H1 (cell line): ENCODE data around the gene SLC2A4. TPM values are rescaled to one million over a fixed set of nuclear protein-coding genes. Genes with fewer than 3 reads are reported as not detected.

Experiments
- CBX5 ChIP-seq: fragments of 300-800, 300-1000 bp; sonication (generic); IDR thresholded peaks from 2 replicates; pipeline ENCODE4 v1.7.1; 2016; ENCODE audit warnings: antibody characterized with exemption, low read length, low read depth
- KDM4A ChIP-seq: IDR thresholded peaks from one replicate; pipeline ENCODE4 v1.7.1; 2012; ENCODE audit warnings: low read depth, mild to moderate bottlenecking, moderate library complexity, low read length, inconsistent platforms; ENCODE audit not compliant: severe bottlenecking
- RAD21 ChIP-seq, 2 experiments: IDR thresholded peaks in 1 of 2; conservative IDR thresholded peaks in 1 of 2; 2 replicates each; pipeline ENCODE4 v1.6.1; 2011; ENCODE audit warnings: low read depth in 2 of 2, low read length in 2 of 2, improper control_type of control experiment in 1 of 2, inconsistent platforms in 1 of 2, mild to moderate bottlenecking in 1 of 2, moderate library complexity in 1 of 2
- SAP30 ChIP-seq: fragments of 300-600 bp; sonication (generic); IDR thresholded peaks from 2 replicates; pipeline ENCODE4 v1.7.1; 2012; ENCODE audit warnings: low read length, moderate library complexity, mild to moderate bottlenecking, inconsistent platforms; ENCODE audit not compliant: insufficient read depth, insufficient replicate concordance
- SP1 ChIP-seq: IDR thresholded peaks from 2 replicates; pipeline ENCODE4 v1.6.1; 2011; ENCODE audit warnings: low read depth, low read length
- SUZ12 ChIP-seq: fragments of 200-600 bp; sonication (generic); IDR thresholded peaks from 2 replicates; pipeline ENCODE4 v1.6.1; 2012; ENCODE audit warnings: mild to moderate bottlenecking, inconsistent platforms, low read length, moderate library complexity, mixed read lengths
- polyA plus RNA-seq, 7 experiments: library from polyadenylated mRNA; depleted of rRNA in 3 of 7; stranded (reverse) in 5 of 7; unstranded in 2 of 7; fragments of >200 nt in 5 of 7; fragments of 200-250 nt in 2 of 7; gene quantifications; 1 replicate in 5 of 7; 2 replicates in 1 of 7; 4 replicates in 1 of 7; pipeline versions ENCODE4 v1.2.1 to v1.2.3, GENCODE V29; 2011 to 2013; ENCODE audit warnings: missing spikeins in 2 of 7, mixed read lengths in 2 of 7
- total RNA-seq: library from RNA; stranded (reverse); fragmentation: NEBNext Ultra II Directional; extraction: Animal tissue kit (Norgen Biotek cat#: 25700); gene quantifications from 2 replicates; pipeline ENCODE4 v1.2.1, GENCODE V29; 2021

SLC2A4 gene
- total and polyA plus RNA-seq, 2 of the 8 experiments (the other 6 are each of a cell fraction or from before 2014, with no cell fraction given) = 5.7 to 6.9 TPM

DNA sequence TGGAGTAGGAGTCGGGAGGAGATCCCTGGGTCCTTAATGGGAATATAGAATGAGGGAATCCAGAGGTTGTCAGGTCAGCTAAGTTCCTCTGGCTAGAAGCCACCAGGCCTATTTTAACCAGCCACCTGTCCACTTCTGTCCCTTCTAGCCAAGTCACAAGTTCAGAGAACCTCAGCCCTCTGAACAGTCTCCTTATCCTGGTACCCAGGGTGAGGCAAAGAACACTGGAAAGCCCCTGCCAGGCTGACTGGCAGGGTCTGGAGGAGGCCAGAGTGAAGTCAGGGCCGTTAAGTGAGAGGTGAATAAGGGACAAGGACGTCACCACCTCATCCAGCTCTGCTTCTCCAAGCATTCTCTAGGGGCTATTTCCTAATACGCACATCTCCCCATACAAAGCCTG is 32.7 kb upstream of the SLC2A4 start (continued):
- TF ChIP-seq RAD21 (IDR thresholded peaks at IDR 0.05 in 1 of 2, conservative IDR thresholded peaks at IDR 0.05 in 1 of 2; ENCODE audit: low read depth in 2 of 2, low read length in 2 of 2) (no peak), KDM4A (no peak), CBX5 (no peak), SP1 (no peak), SUZ12 (no peak), SAP30 (no peak)
- TF ChIP-seq, all 59 proteins: peak for 0
